ENCODE results near the gene NWD2.

The NWD2 gene

DNA sequence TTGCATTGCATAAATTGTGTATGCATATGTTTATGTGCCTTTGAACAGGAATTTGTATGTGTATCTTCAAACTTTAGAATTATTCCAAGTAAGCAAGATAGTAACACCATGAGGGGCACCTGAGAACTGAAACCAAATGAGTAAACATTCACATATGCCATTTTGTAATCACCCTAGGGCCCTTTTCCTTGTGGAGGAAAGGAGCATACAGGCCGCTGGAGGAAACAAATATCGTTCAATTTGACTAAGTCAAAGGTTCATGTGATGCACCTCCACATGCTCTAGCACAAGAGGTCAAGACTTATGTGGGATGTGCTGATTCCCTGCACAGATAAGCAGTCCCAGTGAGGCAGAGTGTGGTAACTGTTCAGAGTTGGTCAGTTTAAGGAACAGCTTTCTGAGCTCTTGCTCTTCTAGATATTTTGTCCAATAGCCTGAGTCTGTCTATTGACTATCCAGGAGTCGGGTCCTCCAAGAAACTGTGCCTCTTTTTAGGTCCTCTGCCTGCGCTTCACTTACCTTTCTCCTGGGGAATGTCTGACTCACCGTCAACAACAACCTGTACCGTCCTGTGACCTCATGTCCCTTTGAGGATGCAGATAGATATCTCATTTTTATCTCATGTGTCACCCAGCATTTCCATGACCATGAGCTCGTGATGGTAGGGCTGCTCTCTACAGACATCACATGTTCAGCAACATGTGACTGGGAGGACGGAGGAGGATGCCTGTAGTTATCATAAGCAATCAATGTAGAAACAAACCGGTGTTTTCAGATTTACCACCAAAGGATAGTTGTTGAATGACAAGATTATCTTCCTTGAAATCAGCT lies 196.9 kb downstream of the NWD2 start:
- DNase-seq (ENCODE audit: low read depth in 2 of 2) = no peak

DNA sequence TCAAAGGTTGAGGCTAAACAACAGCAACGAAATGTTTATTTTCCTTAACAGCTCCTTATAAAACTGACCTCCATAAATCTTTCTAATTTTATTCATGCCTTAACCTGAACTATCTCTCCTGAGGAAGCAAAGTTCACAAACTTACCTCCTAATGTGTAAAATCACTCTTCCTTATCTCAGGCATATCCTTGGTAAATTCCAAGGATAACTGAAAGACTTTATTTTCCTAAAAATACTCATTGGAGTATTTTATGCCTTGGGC lies 197.4 kb downstream of the NWD2 start:
- DNase-seq (ENCODE audit: low read depth in 2 of 2) = no peak

DNA sequence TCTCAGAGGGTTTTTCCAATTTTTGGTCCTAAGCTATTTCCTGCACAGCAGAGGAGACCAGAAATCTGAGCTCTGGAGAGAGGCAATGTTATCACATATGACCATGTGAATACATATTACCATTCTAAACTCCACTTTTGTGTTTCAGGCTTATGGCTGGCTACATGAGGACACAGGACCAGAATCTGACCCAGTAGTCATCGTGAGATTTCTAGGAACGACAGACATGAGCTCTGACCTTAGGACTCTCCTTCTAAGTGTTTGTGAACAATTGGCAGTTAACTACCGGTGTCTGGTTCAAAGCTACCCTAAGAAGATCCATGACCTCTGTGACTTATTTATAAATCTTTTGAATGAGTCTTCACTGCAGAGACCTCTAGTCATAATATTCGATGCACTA lies 198.6 kb downstream of the NWD2 start:
- no peak for DNase-seq (ENCODE audit: low read depth in 2 of 2)

DNA sequence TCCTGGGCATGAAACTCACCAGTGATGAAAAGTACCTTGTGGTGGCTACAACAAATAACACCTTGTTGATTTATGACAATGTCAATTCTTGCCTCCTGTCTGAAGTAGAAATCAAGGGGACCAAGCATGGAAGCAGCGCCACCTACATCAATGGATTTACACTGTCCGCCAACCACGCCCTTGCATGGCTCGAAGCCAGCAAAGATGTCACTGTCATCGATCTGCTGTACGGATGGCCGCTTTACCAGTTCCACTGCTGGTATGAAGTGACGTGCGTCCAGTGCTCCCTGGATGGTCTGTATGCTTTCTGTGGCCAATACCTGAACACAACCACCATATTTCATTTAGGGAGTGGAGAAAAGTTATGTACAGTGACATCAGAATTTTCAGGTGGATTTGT lies 200.5 kb downstream of the NWD2 start:
- DNase-seq (ENCODE audit: low read depth in 2 of 2) = no peak

DNA sequence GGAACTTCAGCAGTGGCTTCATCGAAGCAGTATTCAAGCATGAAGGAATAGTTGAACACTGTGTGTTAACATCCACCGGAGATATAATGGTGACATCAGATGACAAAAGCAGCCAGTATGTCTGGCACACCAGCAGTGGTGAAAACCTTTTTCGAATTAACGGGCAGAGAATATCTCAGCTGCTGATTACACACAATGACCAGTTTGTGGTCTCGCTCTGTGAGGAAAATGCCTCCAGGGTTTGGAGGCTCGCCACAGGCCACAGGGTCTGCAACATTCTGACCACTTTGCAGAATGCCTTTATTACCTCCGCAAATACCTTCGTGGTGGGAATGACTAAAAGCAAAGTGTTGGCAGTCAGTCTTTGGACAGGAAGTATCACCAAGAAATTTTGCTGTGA lies 201.5 kb downstream of the NWD2 start:
- no peak for DNase-seq (ENCODE audit: low read depth in 2 of 2)

DNA sequence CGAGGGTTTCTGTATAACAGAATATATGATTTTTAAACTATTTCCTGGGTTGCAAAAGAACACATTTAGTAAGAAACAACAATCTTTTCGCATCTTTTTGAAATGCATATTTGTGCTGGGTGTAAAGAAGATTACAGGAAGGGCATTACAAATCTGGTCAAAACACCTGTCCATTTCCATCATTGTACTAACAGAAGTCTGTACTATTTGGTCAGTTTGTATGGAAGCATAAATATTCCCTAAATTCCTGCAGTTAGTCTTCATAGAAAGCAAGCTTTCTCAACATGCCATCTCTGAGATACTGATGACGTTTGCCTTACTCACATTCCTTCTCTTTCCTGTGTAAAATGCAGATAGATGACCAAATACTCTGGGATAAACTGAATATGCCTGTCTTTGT lies 203.3 kb downstream of the NWD2 start:
- no peak for DNase-seq (ENCODE audit: low read depth in 2 of 2)

DNA sequence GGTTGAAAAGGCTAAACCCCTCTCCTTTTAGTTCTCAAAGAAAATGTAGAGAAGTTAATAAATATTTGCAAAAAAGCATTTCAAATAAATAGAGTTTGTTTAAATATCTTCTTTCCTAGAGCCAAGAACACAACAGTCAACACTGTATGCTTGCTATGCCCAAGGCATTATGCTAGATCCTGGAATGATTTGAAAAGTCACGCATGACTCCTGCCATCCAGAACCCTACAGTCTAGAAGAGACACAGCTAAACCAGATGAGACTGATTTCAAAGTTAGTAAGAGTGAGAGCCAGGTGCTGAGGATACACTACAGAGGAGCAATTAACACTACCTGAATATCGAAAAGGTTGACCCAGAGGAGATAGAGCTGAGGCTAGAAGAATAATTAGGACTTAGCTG lies 205.8 kb downstream of the NWD2 start:
- no peak for DNase-seq (ENCODE audit: low read depth in 2 of 2)

DNA sequence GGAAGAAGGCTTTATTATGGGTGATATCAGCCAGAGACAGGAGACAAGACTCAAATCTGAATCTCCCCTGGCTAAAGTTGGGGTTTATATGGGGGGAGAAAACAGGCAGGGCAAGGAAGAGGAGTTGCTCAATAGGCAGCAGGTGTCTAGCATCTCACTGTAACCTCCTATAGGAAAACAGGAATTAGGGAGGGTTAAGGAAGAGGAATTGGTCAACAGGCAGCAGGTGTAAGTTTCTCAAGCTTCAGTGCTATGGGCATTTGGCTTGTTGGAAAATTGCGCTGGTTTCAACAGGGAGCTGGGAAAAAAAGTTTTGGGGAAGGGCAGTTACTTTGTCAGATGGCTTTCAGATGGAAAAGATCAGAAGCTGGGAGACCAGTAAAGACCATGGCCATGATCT lies 206.4 kb downstream of the NWD2 start:
- DNase-seq (ENCODE audit: low read depth in 2 of 2) = no peak

DNA sequence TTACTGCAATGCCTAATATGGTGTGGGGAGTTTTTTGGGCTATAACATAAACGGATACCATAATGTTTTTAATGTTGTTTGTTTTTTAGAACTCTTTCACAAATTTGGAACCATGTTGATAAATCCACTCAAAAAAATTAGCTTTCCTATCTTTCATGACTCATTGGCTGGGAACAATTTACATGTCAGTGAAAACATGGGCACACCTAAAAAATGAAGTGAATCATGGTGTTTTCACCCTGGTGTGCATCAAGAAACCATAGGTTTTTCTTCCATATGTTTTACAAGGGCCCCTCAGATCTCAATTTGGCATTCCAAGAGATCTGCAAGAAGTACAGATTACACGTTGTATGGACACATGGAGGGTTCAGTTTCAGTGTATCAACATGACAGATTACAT lies 207.1 kb downstream of the NWD2 start:
- DNase-seq (ENCODE audit: low read depth in 2 of 2) = no peak

DNA sequence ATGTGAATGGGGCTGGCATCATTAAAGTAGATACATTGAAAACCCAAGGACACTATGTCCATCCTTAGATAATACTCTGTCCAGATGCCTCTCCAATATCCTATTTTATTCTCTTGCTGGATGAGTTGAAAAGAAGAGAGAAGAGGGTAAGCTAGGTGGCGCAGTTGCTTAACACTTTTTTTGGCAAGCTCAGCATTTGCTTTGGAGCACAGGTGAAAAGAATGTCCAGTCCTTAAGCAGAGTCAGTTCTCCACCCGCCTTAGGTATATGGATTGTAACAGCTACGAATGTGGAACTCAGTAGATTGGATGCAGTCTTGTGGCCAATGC lies 208.4 kb downstream of the NWD2 start:
- DNase-seq (ENCODE audit: low read depth in 2 of 2) = no peak

DNA sequence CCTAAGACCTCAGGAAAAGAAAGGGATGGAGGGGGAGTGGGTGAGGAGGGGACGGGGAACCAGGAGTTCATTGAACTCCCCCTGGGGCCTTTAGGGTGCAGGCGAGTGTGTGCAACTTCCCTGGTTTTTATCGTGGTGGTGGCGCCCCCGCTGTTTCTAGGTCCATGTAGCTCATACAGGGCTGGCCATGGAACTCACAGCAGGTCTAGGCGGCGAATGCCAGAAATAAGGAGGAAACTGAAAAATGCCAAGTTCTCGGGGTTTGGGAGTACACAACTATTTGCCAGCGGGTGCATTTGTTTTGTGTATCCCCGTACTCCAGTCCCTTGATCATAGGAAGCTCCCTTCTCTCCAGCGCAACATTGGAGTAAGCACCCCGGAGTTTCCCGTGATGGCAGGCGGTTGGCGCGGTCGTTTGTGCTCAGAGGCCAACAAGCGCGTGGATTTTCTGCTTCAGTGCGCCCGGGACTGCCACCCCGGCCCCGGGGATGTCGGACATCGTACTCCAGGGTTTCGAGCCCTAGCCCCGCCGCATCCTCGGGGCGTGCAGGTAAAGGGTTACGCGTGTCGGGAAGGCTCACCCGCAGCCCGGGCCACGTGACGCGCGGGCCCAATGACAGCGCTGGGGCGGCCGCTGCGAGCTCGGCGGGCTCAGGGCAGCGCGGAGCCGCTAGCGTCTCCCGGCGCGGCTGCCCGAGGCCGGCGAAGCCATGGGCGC lies 208.9 kb downstream of the NWD2 start:
- peak in 1 of 2 donors; percentile 31 for DNase-seq (ENCODE audit: low read depth in 2 of 2)

DNA sequence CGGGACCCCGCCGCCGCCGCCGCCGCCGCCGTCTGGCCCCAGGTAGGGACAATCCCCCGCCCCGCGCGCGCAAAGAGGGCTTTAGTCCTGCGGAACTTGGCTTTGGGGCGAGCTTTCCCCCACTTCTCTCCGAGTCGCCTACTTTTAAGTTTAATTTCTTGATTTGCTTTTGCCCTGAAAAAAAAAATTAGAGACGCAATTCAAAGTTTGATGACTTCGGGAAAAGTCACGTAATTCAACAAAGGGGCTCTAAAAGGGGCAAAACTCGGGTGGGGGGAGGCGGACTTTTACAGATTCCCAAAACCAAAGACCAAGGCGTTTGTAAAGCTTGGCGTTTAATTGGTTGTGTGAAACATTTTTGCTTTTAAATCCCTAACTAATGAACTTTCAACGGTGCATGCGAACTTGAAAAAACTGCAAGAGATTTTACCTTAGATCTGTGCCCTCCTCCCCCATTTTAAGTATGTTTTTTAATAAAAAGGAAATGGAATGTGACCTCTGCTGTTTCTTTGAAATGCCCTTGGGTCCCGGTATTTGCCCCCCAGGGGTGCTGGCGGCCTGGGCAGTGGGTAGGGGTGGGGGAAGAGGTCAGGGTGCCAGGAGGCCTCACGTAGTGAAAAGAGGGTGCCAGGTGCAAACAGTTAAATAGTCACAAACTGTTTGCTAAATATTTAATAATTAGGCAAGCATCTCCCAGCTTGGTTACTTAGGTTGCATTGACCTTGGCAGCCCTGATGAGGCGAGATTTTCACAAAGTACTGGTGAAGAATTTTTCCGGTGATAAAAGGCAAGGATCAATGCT lies 209.7 kb downstream of the NWD2 start:
- no peak for DNase-seq (ENCODE audit: low read depth in 2 of 2)

DNA sequence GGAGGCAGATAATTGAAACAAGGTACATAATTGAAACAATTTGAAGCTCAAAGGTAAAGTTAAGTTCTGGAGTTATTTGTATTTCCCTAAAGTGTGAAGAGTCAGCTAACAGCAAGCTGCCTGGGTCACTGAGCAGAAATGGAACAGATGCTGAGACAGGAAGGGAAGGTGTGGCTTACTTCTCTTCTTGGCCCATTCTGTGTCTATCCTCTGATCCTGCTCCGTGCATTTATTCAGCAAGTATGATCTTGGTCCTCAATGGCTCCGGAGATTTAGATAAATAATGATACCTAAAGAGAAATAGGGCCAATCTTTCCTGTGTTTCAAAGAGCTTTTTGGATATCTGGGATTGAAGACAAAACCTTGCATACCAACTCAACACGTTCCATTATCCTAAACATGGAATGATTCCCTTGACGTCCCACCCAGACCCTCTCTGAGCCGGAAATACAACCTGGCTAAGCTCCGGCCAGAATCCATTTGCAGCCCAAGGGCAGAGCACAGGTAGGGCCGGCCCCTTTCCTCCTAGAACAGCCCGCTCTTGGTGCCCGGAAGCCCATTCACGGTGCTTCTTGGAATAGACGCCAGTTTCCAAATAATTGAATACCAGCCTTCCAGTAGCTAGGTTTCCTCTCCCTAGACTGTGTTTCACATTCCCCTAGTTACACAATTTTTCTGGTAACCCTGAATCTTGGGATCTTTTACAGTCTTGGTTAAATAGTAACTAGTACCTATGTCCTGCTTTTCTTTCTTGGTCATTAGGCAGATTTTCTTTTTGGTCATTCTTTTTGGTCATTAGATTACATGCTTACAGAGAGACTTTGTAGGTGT lies 211.0 kb downstream of the NWD2 start:
- DNase-seq (ENCODE audit: low read depth in 2 of 2) = no peak

DNA sequence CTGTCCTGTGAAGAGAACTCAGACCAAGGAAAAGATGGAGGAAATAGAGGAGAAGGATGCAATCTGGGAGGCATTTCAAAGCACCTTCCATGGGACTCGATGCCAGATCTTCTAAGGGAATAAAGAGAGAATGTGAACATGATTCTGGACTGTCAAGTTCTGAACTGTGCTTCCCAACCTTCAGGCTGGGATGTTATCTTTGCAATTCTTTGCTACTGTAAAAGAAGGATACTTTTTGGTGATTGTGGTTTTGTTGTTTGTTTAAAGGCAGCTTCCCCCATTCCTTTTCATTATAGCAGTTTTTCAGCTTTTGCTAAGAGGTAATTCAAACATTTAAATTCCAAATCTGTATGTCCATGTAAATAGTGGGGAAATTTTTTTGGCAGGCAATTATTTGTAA lies 217.3 kb downstream of the NWD2 start:
- no peak for DNase-seq (ENCODE audit: low read depth in 2 of 2)

DNA sequence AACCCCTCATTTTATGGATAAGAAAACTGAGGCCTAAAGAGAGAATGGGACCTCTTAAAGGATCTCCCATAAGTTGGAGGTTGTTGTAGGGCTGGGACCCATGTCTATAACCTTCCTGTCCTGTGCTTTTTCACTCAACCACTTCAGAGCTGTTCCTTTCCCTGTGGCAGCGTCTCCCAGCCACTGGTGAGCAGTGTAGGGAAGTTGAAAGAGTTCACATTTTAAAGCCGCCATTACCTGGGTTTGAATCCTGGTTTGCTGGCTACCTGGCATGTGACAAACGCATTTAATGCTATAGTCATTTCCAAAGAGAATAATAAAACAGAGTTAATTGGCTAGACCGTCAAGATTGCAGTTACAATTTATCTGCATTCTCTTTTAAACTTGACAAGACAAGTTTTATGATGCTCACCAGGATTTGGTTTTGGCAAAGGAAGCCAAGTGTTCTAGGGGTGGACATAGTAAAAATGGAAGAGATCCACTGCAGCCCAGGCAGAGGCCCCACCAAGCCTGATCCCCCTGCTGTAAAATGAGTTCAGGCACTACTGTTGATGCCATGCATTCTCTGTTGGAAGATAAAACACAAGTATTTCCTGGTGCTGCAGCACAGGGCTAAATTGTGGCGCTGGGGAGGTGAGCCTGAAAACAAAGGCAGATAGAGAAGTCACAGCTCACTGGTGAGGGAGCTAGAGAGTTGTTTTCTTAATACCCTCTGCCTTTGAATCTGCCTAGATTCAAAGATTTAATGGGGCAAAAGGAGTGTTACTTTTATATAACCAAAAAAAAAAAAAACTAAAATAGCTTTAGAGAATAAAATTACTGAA lies 218.7 kb downstream of the NWD2 start:
- no peak for DNase-seq (ENCODE audit: low read depth in 2 of 2)

DNA sequence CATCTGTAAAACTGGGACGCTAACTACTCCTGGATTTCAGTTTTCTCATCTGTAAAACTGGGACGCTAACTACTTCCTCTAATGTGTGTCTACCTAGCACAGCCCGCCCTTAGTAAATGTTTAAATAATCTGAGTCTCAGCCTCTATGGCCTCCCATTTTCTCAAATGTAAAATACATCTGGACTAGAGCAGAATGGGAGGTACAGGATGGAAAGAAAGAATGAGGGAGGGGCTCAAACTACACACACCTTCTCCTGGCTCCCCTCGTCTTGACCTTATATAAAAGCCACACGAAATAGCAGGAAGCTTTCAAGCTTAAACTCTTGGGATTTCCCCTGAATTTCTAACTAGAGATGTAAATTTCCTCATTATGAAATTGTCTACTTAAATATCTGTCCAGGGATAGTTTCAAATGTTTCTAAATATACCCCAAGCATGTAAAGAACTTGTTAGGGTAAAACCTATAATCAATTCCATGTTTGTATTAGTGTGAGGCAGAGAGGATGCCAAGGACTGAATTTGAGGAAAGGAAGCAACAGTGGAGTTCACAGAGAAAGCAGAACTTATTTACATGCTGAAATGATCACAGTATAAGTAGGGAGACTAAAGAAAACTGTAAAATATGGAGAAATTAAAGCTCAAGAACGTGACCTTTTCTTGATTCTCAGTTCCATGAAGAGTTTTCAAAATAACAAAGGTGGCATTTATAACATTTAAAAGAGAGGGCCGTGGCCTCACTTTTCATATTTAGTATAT lies 220.0 kb downstream of the NWD2 start:
- no peak for DNase-seq (ENCODE audit: low read depth in 2 of 2)

DNA sequence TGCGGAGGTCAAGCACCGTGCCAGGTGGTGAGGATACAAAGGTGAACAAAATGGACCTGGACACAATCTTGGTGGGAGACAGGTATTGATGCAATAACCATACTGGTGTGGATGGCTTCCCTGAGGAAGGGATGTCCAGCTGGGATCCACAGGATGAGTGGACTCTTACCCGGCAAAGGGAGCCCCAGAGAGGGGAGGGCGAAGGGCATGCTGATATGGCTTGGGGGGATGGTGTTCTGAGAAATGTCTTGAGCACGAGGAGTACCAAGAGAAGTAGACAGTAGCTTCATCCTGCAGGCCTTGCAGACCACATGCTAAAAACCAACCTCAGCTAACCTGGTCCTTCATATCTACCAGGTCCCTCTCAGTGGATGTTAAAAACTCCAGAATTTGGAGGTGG lies 220.8 kb downstream of the NWD2 start:
- DNase-seq (ENCODE audit: low read depth in 2 of 2) = no peak

DNA sequence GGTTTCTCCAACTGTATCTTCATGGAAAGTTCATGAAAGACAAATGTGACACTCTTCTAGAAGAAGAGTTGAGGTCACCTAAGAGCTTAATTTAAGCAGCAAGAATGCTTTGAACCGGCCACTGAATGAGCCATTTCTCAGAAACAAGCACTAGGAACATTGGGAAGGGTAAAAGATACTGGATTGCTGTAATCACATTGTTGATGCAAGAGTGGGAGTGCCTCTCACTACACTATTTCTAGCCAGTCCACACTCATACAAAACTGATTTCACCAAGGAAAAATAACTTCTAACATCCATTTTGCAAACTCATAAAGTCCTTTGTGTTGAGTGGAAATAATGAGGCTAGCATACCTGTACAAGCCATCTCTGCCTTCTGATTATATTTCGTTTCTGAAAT lies 221.3 kb downstream of the NWD2 start:
- DNase-seq (ENCODE audit: low read depth in 2 of 2) = no peak

DNA sequence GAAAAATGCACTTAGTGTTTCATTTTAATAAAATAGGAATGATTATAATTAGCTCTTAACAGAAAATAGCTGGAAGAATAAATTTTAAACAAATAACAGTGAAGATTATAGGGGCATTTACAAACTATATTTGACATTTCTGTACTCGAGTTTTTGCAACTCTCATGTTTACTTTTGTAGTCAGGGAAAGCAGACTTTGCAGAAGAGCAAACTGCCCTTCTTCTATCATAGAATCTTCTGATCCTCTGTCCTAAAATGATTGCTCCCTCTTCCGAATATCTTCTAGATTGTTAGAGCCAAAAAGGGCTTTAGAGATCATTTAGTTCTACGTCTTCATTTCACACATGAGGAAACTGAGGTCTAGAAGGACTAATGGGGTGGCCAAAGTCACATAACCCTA lies 222.7 kb downstream of the NWD2 start:
- no peak for DNase-seq (ENCODE audit: low read depth in 2 of 2)

DNA sequence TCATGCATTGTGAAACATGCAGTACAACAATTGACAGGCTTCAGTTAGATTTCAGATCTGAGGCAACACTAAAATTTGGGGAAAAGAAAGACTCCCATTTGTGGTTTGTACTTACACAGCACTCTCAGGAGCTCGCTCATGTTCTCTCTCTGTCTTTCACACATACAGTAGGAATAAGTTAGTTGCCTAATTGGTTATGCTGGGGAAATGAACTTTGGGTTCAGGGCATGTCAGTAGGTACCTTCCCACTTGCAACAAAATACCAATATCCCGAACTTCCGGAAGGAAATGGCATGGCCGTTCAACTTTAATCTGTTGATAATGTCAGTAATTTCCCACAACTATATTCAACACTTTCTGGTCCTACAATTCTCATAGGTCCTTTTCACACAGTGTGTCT lies 223.3 kb downstream of the NWD2 start:
- DNase-seq (ENCODE audit: low read depth in 2 of 2) = no peak

DNA sequence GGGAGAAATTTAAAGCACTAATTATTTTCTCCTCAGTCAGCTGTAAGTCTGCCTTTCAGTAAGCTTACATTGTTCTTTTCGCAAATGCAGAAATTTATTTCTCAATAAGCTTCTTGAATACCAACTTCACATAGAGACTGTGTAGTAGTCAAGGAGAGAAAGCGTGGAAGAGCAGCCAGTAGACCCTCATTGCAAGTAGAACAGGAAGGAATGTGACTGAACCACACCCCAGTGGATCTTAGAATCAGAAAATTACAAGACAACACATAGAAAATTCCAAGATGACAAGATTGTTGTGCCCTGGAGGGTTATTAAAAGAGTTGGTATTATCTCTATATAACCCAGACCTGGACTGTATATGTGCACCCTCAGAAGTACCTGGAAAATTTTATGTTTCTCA lies 224.7 kb downstream of the NWD2 start:
- DNase-seq (ENCODE audit: low read depth in 2 of 2) = no peak

All from stimulated activated CD8-positive, alpha-beta memory T cell treated with anti-CD3 and anti-CD28 coated beads, Interleukin-7, amount 100 ng/mL, for 4 hours (primary cell).